GM18526 (cell line): ENCODE measurements around the gene IL6R.

Source experiments
- POLR2A ChIP-seq: IDR thresholded peaks from 3 replicates; pipeline ENCODE4 v1.6.1; 2011; ENCODE audit not compliant: insufficient read length; ENCODE audit errors: extremely low read depth

IL6R gene

GRCh38 chr1:154404984-154405746, at the start of gene IL6R:
Gene IL6R (plus strand): TSS chr1:154405343. CDS start chr1:154405630, 287 bp downstream.
- TF ChIP-seq POLR2A: peak; percentile 21

- no peak for TF ChIP-seq POLR2A
These were observed 46.6 kb upstream of the IL6R start for GRCh38 chr1:154358519-154358918.

GRCh38 chr1:154360288-154360687, 44.9 kb upstream of the IL6R start:
- no peak for TF ChIP-seq POLR2A

- TF ChIP-seq POLR2A: no peak
These were observed 43.8 kb upstream of the IL6R start for GRCh38 chr1:154361357-154361756.

GRCh38 chr1:154371436-154371835, 33.7 kb upstream of the IL6R start:
- TF ChIP-seq POLR2A: no peak

GRCh38 chr1:154379301-154379700, 25.8 kb upstream of the IL6R start:
- TF ChIP-seq POLR2A: no peak

- no peak for TF ChIP-seq POLR2A
These were observed 20.3 kb upstream of the IL6R start for GRCh38 chr1:154384650-154385489.

GRCh38 chr1:154386643-154387352, 18.3 kb upstream of the IL6R start:
- peak; percentile 26 for TF ChIP-seq POLR2A

GRCh38 chr1:154391086-154391770, 13.9 kb upstream of the IL6R start:
- no peak for TF ChIP-seq POLR2A

- TF ChIP-seq POLR2A: no peak
These were observed 7.0 kb upstream of the IL6R start for GRCh38 chr1:154398141-154398540.

- TF ChIP-seq POLR2A: no peak
These were observed 6.5 kb upstream of the IL6R start for GRCh38 chr1:154398678-154399077.

GRCh38 chr1:154400381-154400801, 4.8 kb upstream of the IL6R start:
- no peak for TF ChIP-seq POLR2A

- no peak for TF ChIP-seq POLR2A
These were observed 2.7 kb upstream of the IL6R start for GRCh38 chr1:154402409-154402921.

- TF ChIP-seq POLR2A: no peak
These were observed 1.7 kb upstream of the IL6R start for GRCh38 chr1:154403261-154403943.

- no peak for TF ChIP-seq POLR2A
These were observed 1.2 kb upstream of the IL6R start for GRCh38 chr1:154403983-154404382.

- TF ChIP-seq POLR2A: no peak
These were observed 622 bp upstream of the IL6R start for GRCh38 chr1:154404511-154404931.
